Adrenal gland (tissue), 5 donors: ENCODE data around the gene FNDC4.

Source experiments
- CTCF ChIP-seq, 6 experiments: fragments of 450-650 bp in 4 of 6; fragments of 200-600 bp in 2 of 6; sonication (generic) in 1 of 6; IDR thresholded peaks; 1 replicate in 5 of 6; 2 replicates in 1 of 6; pipeline versions ENCODE4 v1.5.1 to v1.8.0; 2016 to 2021; ENCODE audit warnings: antibody characterized with exemption in 6 of 6, mild to moderate bottlenecking in 2 of 6, moderate library complexity in 1 of 6
- POLR2A ChIP-seq, 2 donors: fragments of 450-650 bp; IDR thresholded peaks; one replicate each; pipeline ENCODE4 v1.6.1; 2017; ENCODE audit warnings: antibody characterized with exemption in 2 of 2, mild to moderate bottlenecking in 2 of 2, moderate library complexity in 1 of 2
- donor health status: DM: no; HTN: no; CAD: no.

GRCh38 chr2:27527182-27527581 lies 32.2 kb upstream of the FNDC4 start:
- TF ChIP-seq CTCF (IDR thresholded peaks at IDR 0.05) (no peak), POLR2A (IDR thresholded peaks at IDR 0.05) (no peak)
